ENCODE measurements around the gene GRHL1.

DNA sequence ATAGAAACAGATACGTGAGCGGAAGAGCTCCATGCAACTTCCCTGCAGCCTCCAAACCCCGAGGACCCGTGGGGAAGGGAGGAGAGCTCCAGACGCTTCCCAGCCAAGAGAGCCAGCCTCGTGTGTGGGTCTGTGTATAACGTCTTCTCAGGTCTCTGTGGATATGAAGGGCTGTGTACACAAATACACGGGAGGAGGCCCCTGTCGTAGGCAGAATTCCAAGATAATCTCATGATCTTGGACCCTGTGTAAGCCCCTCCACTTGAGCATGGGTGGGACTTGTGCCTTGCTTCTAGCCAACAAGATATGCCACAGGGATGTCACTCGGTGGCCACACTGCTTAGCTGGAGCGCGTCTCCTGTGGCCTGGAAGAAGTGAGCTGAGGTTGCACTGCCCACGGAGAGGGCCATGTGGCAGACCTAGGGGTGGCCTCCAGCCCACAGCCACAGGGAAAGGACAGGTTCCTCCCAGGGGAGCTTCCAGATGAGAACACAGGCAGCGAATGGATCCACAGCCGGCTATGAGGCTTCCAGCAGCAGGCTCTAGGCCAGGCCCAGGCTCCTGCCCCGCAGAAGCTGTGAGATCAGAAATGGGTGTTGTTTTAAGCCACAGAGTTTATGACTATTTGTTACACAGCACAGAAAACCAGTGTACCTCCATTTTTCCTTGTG, 76.3 kb downstream of the GRHL1 start:
- TF ChIP-seq EZH2 (IDR thresholded peaks at IDR 0.05; ENCODE audit: borderline replicate concordance, low read depth, low read length, severe bottlenecking) (no peak), CTCF (IDR thresholded peaks at IDR 0.05; ENCODE audit: borderline replicate concordance, extremely low read depth, low read length, poor library complexity, severe bottlenecking) (no peak)

Data from DND-41 (cell line).